Muscle layer of duodenum (tissue), 2 donors: Measurements from ENCODE around the gene NTSR1.
"Not testable (repeated sequence)": the region's sequence is repeated elsewhere in the genome, so short reads cannot be mapped to it uniquely, and the experiment has no call there.

Experiments used
- H3K27ac ChIP-seq: one replicate; pipeline ENCODE4 v1.7.0; 2013; ENCODE audit warnings: mild to moderate bottlenecking, low read length
- H3K27me3 ChIP-seq: one replicate; pipeline ENCODE4 v1.7.0; 2013; ENCODE audit warnings: low read depth, mild to moderate bottlenecking, control low read depth, low read length
- H3K36me3 ChIP-seq, 2 donors: one replicate each; pipeline ENCODE4 v1.7.0; 2013; ENCODE audit warnings: low read length in 2 of 2, control low read depth in 1 of 2, mild to moderate bottlenecking in 1 of 2; ENCODE audit not compliant: insufficient read depth in 2 of 2, control insufficient read depth in 1 of 2
- H3K4me1 ChIP-seq, 2 donors: one replicate each; pipeline ENCODE4 v1.7.0; 2013; ENCODE audit warnings: low read length in 2 of 2, mild to moderate bottlenecking in 2 of 2, control low read depth in 1 of 2, moderate library complexity in 1 of 2; ENCODE audit not compliant: insufficient read depth in 2 of 2, control insufficient read depth in 1 of 2
- H3K4me3 ChIP-seq, 2 donors: one replicate each; pipeline ENCODE4 v1.7.0; 2013; ENCODE audit warnings: low read length in 2 of 2, low read depth in 1 of 2, mild to moderate bottlenecking in 1 of 2
- H3K9me3 ChIP-seq, 2 donors: one replicate each; pipeline ENCODE4 v1.7.0; 2013; ENCODE audit warnings: low read length in 2 of 2, control low read depth in 1 of 2, mild to moderate bottlenecking in 1 of 2; ENCODE audit not compliant: control insufficient read depth in 1 of 2
- donor health status: healthy.

Gene NTSR1

GRCh38 chr20:62675877-62676260 lies 32.8 kb upstream of the NTSR1 start:
- Histone ChIP-seq H3K27me3 (no peaks in the 10 kb centered on the region), H3K4me3 (no peak overlapping the region), H3K4me1 (no peaks in the 10 kb centered on the region), H3K27ac (no peak overlapping the region), H3K9me3 (peaks cover 8 to 9% of the 10 kb centered on the region in 2 donors), H3K36me3 (no peaks in the 10 kb centered on the region)

GRCh38 chr20:62676976-62677375 lies 31.7 kb upstream of the NTSR1 start:
- no peaks in the 10 kb centered on the region for H3K36me3 ChIP-seq
- H3K9me3 ChIP-seq: peaks cover 8 to 9% of the 10 kb centered on the region in 2 donors
- H3K4me1 ChIP-seq: no peaks in the 10 kb centered on the region
- no peak overlapping the region for H3K4me3 ChIP-seq
- no peak overlapping the region for H3K27ac ChIP-seq
- H3K27me3 ChIP-seq: no peaks in the 10 kb centered on the region

GRCh38 chr20:62677678-62678077 lies 31.0 kb upstream of the NTSR1 start:
- Histone ChIP-seq H3K4me3 (no peak overlapping the region), H3K27me3 (no peaks in the 10 kb centered on the region), H3K4me1 (no peaks in the 10 kb centered on the region), H3K36me3 (no peaks in the 10 kb centered on the region), H3K9me3 (peaks cover 8 to 9% of the 10 kb centered on the region in 2 donors), H3K27ac (no peak overlapping the region)

- no peak overlapping the region for H3K4me3 ChIP-seq
- no peaks in the 10 kb centered on the region for H3K36me3 ChIP-seq
- H3K4me1 ChIP-seq: no peaks in the 10 kb centered on the region
- H3K27me3 ChIP-seq: no peaks in the 10 kb centered on the region
- H3K27ac ChIP-seq: no peak overlapping the region
- H3K9me3 ChIP-seq: peaks cover 8 to 9% of the 10 kb centered on the region in 2 donors
Observed at GRCh38 chr20:62678553-62678952, 30.1 kb upstream of the NTSR1 start.

GRCh38 chr20:62679978-62680589 lies 28.6 kb upstream of the NTSR1 start:
- Histone ChIP-seq H3K4me1 (no peaks in the 10 kb centered on the region), H3K27me3 (no peaks in the 10 kb centered on the region), H3K27ac (no peak overlapping the region), H3K4me3 (no peak overlapping the region), H3K36me3 (no peaks in the 10 kb centered on the region), H3K9me3 (peaks cover 8 to 9% of the 10 kb centered on the region in 2 donors)

GRCh38 chr20:62682912-62683517 lies 25.6 kb upstream of the NTSR1 start:
- no peaks in the 10 kb centered on the region for H3K27me3 ChIP-seq

GRCh38 chr20:62683660-62684322 lies 24.8 kb upstream of the NTSR1 start:
- H3K27me3 ChIP-seq, H3K27ac ChIP-seq, H3K4me1 ChIP-seq, H3K36me3 ChIP-seq, H3K9me3 ChIP-seq, H3K4me3 ChIP-seq: not testable (repeated sequence)

More at GRCh38 chr20:62682912-62683517, 25.6 kb upstream of the NTSR1 start:
- Histone ChIP-seq H3K27ac (no peak overlapping the region), H3K4me3 (no peak overlapping the region), H3K4me1 (no peaks in the 10 kb centered on the region), H3K36me3 (no peaks in the 10 kb centered on the region), H3K9me3 (peaks cover 8 to 9% of the 10 kb centered on the region in 2 donors)

GRCh38 chr20:62684981-62685380 lies 23.7 kb upstream of the NTSR1 start:
- Histone ChIP-seq H3K36me3 (no peaks in the 10 kb centered on the region), H3K27ac (no peak overlapping the region), H3K9me3 (peaks cover 3 to 6% of the 10 kb centered on the region in 2 donors), H3K4me3 (no peak overlapping the region), H3K27me3 (no peaks in the 10 kb centered on the region), H3K4me1 (peaks cover 0 to 6% of the 10 kb centered on the region in 2 donors)

- Histone ChIP-seq H3K27ac (no peak overlapping the region), H3K9me3 (no peaks in the 10 kb centered on the region), H3K27me3 (no peaks in the 10 kb centered on the region), H3K4me3 (no peak overlapping the region), H3K36me3 (no peaks in the 10 kb centered on the region), H3K4me1 (peaks cover 0 to 6% of the 10 kb centered on the region in 2 donors)
Observed at GRCh38 chr20:62685781-62686555, 22.7 kb upstream of the NTSR1 start.

GRCh38 chr20:62686869-62687830 lies 21.5 kb upstream of the NTSR1 start:
- Histone ChIP-seq H3K4me3 (no peak overlapping the region), H3K9me3 (no peaks in the 10 kb centered on the region), H3K27ac (no peak overlapping the region), H3K4me1 (peaks cover 0 to 6% of the 10 kb centered on the region in 2 donors), H3K27me3 (no peaks in the 10 kb centered on the region), H3K36me3 (no peaks in the 10 kb centered on the region)
